ENCODE data around the gene TMPRSS7. TPM values are rescaled to one million over a fixed set of nuclear protein-coding genes. Genes with fewer than 3 reads are reported as not detected.

The TMPRSS7 gene
- total RNA-seq, 1 experiment from 2014 or later, result not detected

DNA sequence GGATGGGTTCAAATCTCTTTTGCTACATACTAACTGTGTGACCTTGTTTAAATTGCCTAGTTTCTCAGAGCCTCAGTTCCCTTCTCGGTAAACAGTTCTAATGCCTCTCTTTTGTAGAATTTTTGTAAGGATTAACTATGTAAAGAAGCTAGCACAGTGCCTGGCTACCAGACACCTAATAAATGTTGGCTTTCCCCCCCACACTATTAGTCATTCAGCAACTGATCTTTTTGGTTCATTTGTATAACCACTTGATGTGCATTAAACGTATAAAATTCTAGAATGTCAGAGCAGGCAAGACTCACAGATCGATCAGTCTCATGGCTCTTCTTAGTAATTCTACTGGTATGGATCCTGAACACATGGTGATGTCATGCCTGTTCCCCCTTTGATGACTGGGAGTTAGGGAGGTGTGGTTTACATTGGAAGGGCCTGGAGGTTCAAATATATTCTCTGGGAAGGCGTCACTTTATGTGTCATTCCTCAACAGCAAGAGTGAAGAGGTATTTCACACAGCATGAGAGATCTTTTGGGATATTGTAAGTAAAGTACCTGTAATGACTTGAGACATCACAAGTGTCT lies 29.4 kb upstream of the TMPRSS7 start:
- Mint-ChIP-seq H3K9me3 (no peaks in the 10 kb centered on the region), H3K36me3 (peaks cover 3% of the 10 kb centered on the region; the same call in 1 of the 2 replicates), H3K4me1 (peaks cover 13% of the 10 kb centered on the region), H3K27me3 (ENCODE audit: low read depth) (peaks cover 35% of the 10 kb centered on the region), H3K4me3 (no peak overlapping the region), H3K27ac (no peak overlapping the region)
- no peak for DNase-seq (ENCODE audit: low spot score)
- CTCF ChIA-PET, result interaction anchor here (3.3 kb wide), 1 partner anchor 8 kb away, joined by 14 read pairs; no protein-coding TSS in a partner anchor
- POLR2A ChIA-PET, result no interaction called here
- TF ChIP-seq, protein P1, sequence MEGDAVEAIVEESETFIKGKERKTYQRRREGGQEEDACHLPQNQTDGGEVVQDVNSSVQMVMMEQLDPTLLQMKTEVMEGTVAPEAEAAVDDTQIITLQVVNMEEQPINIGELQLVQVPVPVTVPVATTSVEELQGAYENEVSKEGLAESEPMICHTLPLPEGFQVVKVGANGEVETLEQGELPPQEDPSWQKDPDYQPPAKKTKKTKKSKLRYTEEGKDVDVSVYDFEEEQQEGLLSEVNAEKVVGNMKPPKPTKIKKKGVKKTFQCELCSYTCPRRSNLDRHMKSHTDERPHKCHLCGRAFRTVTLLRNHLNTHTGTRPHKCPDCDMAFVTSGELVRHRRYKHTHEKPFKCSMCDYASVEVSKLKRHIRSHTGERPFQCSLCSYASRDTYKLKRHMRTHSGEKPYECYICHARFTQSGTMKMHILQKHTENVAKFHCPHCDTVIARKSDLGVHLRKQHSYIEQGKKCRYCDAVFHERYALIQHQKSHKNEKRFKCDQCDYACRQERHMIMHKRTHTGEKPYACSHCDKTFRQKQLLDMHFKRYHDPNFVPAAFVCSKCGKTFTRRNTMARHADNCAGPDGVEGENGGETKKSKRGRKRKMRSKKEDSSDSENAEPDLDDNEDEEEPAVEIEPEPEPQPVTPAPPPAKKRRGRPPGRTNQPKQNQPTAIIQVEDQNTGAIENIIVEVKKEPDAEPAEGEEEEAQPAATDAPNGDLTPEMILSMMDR (IDR thresholded peaks at IDR 0.05), result no peak
- TF ChIP-seq KAT7 (CRISPR knock-in tag; IDR thresholded peaks at IDR 0.05; ENCODE audit: borderline replicate concordance) (no peak), ZNF138 (CRISPR knock-in tag; conservative IDR thresholded peaks at IDR 0.05) (no peak), NFATC4 (CRISPR knock-in tag; IDR thresholded peaks at IDR 0.05) (no peak), NR2C2 (CRISPR knock-in tag; IDR thresholded peaks at IDR 0.05) (no peak), IRF2 (CRISPR knock-in tag; IDR thresholded peaks at IDR 0.05; ENCODE audit: borderline replicate concordance, low read depth) (no peak), MXD4 (CRISPR knock-in tag; IDR thresholded peaks at IDR 0.05; ENCODE audit: borderline replicate concordance) (no peak), TEAD4 (CRISPR knock-in tag; IDR thresholded peaks at IDR 0.05) (no peak), ATF1 (CRISPR knock-in tag; IDR thresholded peaks at IDR 0.05) (no peak), GRHL2 (CRISPR knock-in tag; IDR thresholded peaks at IDR 0.05; ENCODE audit: insufficient replicate concordance, severe bottlenecking) (no peak)
- TF ChIP-seq, protein P2, sequence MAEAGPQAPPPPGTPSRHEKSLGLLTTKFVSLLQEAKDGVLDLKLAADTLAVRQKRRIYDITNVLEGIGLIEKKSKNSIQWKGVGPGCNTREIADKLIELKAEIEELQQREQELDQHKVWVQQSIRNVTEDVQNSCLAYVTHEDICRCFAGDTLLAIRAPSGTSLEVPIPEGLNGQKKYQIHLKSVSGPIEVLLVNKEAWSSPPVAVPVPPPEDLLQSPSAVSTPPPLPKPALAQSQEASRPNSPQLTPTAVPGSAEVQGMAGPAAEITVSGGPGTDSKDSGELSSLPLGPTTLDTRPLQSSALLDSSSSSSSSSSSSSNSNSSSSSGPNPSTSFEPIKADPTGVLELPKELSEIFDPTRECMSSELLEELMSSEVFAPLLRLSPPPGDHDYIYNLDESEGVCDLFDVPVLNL (CRISPR knock-in tag; IDR thresholded peaks at IDR 0.05; ENCODE audit: borderline replicate concordance, low read depth), result no peak
- TF ChIP-seq, protein P3, sequence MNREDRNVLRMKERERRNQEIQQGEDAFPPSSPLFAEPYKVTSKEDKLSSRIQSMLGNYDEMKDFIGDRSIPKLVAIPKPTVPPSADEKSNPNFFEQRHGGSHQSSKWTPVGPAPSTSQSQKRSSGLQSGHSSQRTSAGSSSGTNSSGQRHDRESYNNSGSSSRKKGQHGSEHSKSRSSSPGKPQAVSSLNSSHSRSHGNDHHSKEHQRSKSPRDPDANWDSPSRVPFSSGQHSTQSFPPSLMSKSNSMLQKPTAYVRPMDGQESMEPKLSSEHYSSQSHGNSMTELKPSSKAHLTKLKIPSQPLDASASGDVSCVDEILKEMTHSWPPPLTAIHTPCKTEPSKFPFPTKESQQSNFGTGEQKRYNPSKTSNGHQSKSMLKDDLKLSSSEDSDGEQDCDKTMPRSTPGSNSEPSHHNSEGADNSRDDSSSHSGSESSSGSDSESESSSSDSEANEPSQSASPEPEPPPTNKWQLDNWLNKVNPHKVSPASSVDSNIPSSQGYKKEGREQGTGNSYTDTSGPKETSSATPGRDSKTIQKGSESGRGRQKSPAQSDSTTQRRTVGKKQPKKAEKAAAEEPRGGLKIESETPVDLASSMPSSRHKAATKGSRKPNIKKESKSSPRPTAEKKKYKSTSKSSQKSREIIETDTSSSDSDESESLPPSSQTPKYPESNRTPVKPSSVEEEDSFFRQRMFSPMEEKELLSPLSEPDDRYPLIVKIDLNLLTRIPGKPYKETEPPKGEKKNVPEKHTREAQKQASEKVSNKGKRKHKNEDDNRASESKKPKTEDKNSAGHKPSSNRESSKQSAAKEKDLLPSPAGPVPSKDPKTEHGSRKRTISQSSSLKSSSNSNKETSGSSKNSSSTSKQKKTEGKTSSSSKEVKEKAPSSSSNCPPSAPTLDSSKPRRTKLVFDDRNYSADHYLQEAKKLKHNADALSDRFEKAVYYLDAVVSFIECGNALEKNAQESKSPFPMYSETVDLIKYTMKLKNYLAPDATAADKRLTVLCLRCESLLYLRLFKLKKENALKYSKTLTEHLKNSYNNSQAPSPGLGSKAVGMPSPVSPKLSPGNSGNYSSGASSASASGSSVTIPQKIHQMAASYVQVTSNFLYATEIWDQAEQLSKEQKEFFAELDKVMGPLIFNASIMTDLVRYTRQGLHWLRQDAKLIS (CRISPR knock-in tag; IDR thresholded peaks at IDR 0.05; ENCODE audit: borderline replicate concordance), result no peak
- TF ChIP-seq, protein P4, sequence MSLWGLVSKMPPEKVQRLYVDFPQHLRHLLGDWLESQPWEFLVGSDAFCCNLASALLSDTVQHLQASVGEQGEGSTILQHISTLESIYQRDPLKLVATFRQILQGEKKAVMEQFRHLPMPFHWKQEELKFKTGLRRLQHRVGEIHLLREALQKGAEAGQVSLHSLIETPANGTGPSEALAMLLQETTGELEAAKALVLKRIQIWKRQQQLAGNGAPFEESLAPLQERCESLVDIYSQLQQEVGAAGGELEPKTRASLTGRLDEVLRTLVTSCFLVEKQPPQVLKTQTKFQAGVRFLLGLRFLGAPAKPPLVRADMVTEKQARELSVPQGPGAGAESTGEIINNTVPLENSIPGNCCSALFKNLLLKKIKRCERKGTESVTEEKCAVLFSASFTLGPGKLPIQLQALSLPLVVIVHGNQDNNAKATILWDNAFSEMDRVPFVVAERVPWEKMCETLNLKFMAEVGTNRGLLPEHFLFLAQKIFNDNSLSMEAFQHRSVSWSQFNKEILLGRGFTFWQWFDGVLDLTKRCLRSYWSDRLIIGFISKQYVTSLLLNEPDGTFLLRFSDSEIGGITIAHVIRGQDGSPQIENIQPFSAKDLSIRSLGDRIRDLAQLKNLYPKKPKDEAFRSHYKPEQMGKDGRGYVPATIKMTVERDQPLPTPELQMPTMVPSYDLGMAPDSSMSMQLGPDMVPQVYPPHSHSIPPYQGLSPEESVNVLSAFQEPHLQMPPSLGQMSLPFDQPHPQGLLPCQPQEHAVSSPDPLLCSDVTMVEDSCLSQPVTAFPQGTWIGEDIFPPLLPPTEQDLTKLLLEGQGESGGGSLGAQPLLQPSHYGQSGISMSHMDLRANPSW (CRISPR knock-in tag; conservative IDR thresholded peaks at IDR 0.05; ENCODE audit: low read depth), result no peak
- ATAC-seq, result no peak

DNA sequence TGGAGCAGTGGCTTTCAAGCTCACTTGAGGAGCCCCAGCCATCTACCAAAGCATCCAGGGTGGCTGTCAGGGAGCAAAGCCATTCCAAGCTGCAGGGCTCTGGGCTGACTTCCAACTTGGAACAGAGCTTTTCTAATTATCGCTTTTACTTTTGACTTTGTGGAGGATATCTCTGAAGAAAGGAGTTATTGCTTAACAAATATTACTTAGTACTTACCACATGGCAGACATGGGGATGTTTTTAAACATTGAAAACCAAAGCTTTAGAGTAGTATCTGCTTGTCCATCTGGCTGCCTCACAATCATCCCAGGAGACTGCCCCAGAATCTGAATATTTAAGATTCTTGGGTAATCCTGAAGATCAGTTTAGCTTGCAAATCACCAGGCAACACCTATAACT lies 26.9 kb upstream of the TMPRSS7 start:
- no peak overlapping the region for H3K27ac Mint-ChIP-seq
- TF ChIP-seq ZNF396 (CRISPR knock-in tag; IDR thresholded peaks at IDR 0.05; ENCODE audit: borderline replicate concordance), result no peak
- TF ChIP-seq ZNF121 (CRISPR knock-in tag; IDR thresholded peaks at IDR 0.05), result no peak
- TF ChIP-seq CBFB (CRISPR knock-in tag; IDR thresholded peaks at IDR 0.05; ENCODE audit: low read depth), result no peak
- TF ChIP-seq, protein P5, sequence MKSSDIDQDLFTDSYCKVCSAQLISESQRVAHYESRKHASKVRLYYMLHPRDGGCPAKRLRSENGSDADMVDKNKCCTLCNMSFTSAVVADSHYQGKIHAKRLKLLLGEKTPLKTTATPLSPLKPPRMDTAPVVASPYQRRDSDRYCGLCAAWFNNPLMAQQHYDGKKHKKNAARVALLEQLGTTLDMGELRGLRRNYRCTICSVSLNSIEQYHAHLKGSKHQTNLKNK (CRISPR knock-in tag; IDR thresholded peaks at IDR 0.05), result no peak
- no peak for TF ChIP-seq ZBTB21 (CRISPR knock-in tag; IDR thresholded peaks at IDR 0.05; ENCODE audit: borderline replicate concordance)
- no peak for TF ChIP-seq ATF1 (CRISPR knock-in tag; IDR thresholded peaks at IDR 0.05)
- TF ChIP-seq ESRRA (CRISPR knock-in tag; IDR thresholded peaks at IDR 0.05; ENCODE audit: borderline replicate concordance), result no peak
- TF ChIP-seq, protein P6, sequence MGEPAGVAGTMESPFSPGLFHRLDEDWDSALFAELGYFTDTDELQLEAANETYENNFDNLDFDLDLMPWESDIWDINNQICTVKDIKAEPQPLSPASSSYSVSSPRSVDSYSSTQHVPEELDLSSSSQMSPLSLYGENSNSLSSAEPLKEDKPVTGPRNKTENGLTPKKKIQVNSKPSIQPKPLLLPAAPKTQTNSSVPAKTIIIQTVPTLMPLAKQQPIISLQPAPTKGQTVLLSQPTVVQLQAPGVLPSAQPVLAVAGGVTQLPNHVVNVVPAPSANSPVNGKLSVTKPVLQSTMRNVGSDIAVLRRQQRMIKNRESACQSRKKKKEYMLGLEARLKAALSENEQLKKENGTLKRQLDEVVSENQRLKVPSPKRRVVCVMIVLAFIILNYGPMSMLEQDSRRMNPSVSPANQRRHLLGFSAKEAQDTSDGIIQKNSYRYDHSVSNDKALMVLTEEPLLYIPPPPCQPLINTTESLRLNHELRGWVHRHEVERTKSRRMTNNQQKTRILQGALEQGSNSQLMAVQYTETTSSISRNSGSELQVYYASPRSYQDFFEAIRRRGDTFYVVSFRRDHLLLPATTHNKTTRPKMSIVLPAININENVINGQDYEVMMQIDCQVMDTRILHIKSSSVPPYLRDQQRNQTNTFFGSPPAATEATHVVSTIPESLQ (CRISPR knock-in tag; IDR thresholded peaks at IDR 0.05), result no peak

More for the DNA sequence above, 26.9 kb upstream of the TMPRSS7 start:
- Mint-ChIP-seq H3K4me3 (no peak overlapping the region), H3K9me3 (no peaks in the 10 kb centered on the region), H3K27me3 (ENCODE audit: low read depth) (peaks cover 18% of the 10 kb centered on the region), H3K4me1 (no peaks in the 10 kb centered on the region), H3K36me3 (peaks cover 3% of the 10 kb centered on the region; the same call in 1 of the 2 replicates)
- POLR2A ChIA-PET, result interaction anchor here (2.0 kb wide), 1 partner anchor 8 kb away, joined by 7 read pairs; the partner anchor contains the start of gene TAGLN3
- CTCF ChIA-PET, result interaction anchor here (0.7 to 1.8 kb wide), 3 partner anchors 8 to 292 kb away, joined by 3 to 5 read pairs (median 3); no protein-coding TSS in a partner anchor
- ATAC-seq (no peak), DNase-seq (ENCODE audit: low spot score) (no peak)
